Body of pancreas (tissue), 4 donors: ENCODE results near the gene ANKRD11. TPM values are rescaled to one million over a fixed set of nuclear protein-coding genes. Genes with fewer than 3 reads are reported as not detected.

Experiments used
- ATAC-seq: fragments of 150-250 bp; one replicate; pipeline ENCODE4 v1.9.1; 2016
- DNase-seq, 4 donors: peaks; one replicate each; pipeline ENCODE4 v3.0.0-alpha.2; 2019
- H3K27ac ChIP-seq, 4 donors: fragments of 200-600 bp; sonication (generic); 1 replicate in 3 of 4; 2 replicates in 1 of 4; pipeline versions ENCODE4 v1.5.1 to v1.6.1; 2016 to 2019; ENCODE audit warnings: mild to moderate bottlenecking in 1 of 4, mixed read lengths in 1 of 4, moderate library complexity in 1 of 4
- H3K27me3 ChIP-seq, 2 donors: fragments of 200-600 bp; sonication (generic); one replicate each; pipeline ENCODE4 v1.6.0; 2016; ENCODE audit warnings: mild to moderate bottlenecking in 1 of 2
- H3K36me3 ChIP-seq, 2 donors: fragments of 200-600 bp; sonication (generic); replicated peaks in 1 of 2; 2 replicates each; pipeline ENCODE4 v1.5.1; 2016; ENCODE audit warnings: low read depth in 2 of 2; ENCODE audit not compliant: insufficient read depth in 1 of 2
- H3K4me1 ChIP-seq: fragments of 200-600 bp; sonication (generic); one replicate; pipeline ENCODE4 v1.6.0; 2016
- H3K4me3 ChIP-seq, 2 donors: fragments of 200-600 bp; sonication (generic); 1 replicate in 1 of 2; 2 replicates in 1 of 2; pipeline ENCODE4 v1.5.1; 2016 to 2019
- H3K9me3 ChIP-seq, 3 donors: fragments of 200-600 bp; sonication (generic); 1 replicate in 2 of 3; 2 replicates in 1 of 3; pipeline ENCODE4 v1.5.1; 2016
- CTCF ChIP-seq, 7 experiments: fragments of 450-650 bp in 4 of 7; fragments of 200-600 bp in 3 of 7; sonication (generic) in 3 of 7; IDR thresholded peaks; one replicate each; pipeline ENCODE4 v1.5.1; 2016 to 2019; ENCODE audit warnings: antibody characterized with exemption in 7 of 7
- POLR2A ChIP-seq, 3 donors: fragments of 450-650 bp; IDR thresholded peaks; one replicate each; pipeline ENCODE4 v1.6.1; 2016; ENCODE audit warnings: antibody characterized with exemption in 3 of 3, mild to moderate bottlenecking in 2 of 3
- WGBS, 2 donors: methylation state at CpG; one replicate each; pipeline ENCODE4 v1.1.5; 2017; 5-methylcytosine and 5-hydroxymethylcytosine counted together
- intact Hi-C: fragments of 100-400 bp; cut with DNase I; formaldehyde crosslinking; loops from one replicate; pipeline ENCODE4 v1.15.1; 2023
- total RNA-seq, 2 donors: library from RNA; depleted of rRNA; stranded (reverse); fragments of >200 nt; gene quantifications; one replicate each; pipeline ENCODE4 v1.1.0, GENCODE V29; 2016

The ANKRD11 gene
- total RNA-seq, 2 donors from 2014 or later = 52.1 to 97.9 TPM

GRCh38 chr16:89345642-89346150 is 144.7 kb downstream of the ANKRD11 start:
- peak overlapping the region; percentile 20 to 75 (median 50) for H3K27ac ChIP-seq
- no peaks in the 10 kb centered on the region for H3K36me3 ChIP-seq
- no peak overlapping the region for H3K4me3 ChIP-seq
- no peaks in the 10 kb centered on the region for H3K9me3 ChIP-seq
- H3K4me1 ChIP-seq = peaks cover 39% of the 10 kb centered on the region
- 48 to 51% methylated on average over 9 of the region's 9 CpGs for WGBS, 2 donors
- peak; percentile 89 for ATAC-seq
- intact Hi-C loops = no loop called here
- no peaks in the 10 kb centered on the region for H3K27me3 ChIP-seq
- DNase-seq = peak; percentile 49 to 75 (median 67)
- no peak for TF ChIP-seq POLR2A (IDR thresholded peaks at IDR 0.05)
- no peak for TF ChIP-seq CTCF (IDR thresholded peaks at IDR 0.05)

- H3K27me3 ChIP-seq = no peaks in the 10 kb centered on the region
- H3K4me1 ChIP-seq = peaks cover 39% of the 10 kb centered on the region
- TF ChIP-seq POLR2A (IDR thresholded peaks at IDR 0.05) (no peak), CTCF (IDR thresholded peaks at IDR 0.05) (peak in 2 of 7 experiments; percentile 2 to 13)
- no peaks in the 10 kb centered on the region for H3K9me3 ChIP-seq
- intact Hi-C loops = no loop called here
- H3K4me3 ChIP-seq = no peak overlapping the region
- H3K27ac ChIP-seq = peak overlapping the region; percentile 20 to 75 (median 50)
- ATAC-seq (peak; percentile 47), DNase-seq (peak in 2 of 4 donors; percentile 41 to 45)
- H3K36me3 ChIP-seq = no peaks in the 10 kb centered on the region
- 26 to 30% methylated on average over 20 of the region's 20 CpGs for WGBS, 2 donors
Measured at GRCh38 chr16:89344846-89345611, 145.3 kb downstream of the ANKRD11 start.

- DNase-seq (no peak), ATAC-seq (no peak)
- Histone ChIP-seq H3K36me3 (no peaks in the 10 kb centered on the region), H3K4me1 (peaks cover 39% of the 10 kb centered on the region), H3K4me3 (no peak overlapping the region), H3K27ac (peak overlapping the region; percentile 8 to 75 (median 50)), H3K9me3 (no peaks in the 10 kb centered on the region), H3K27me3 (no peaks in the 10 kb centered on the region)
- intact Hi-C loops = no loop called here
- TF ChIP-seq POLR2A (IDR thresholded peaks at IDR 0.05) (no peak), CTCF (IDR thresholded peaks at IDR 0.05) (no peak)
- 76 to 80% methylated on average over 15 of the region's 15 CpGs for WGBS, 2 donors
Measured at GRCh38 chr16:89344458-89344834, 145.9 kb downstream of the ANKRD11 start.

GRCh38 chr16:89343501-89344457 is 146.6 kb downstream of the ANKRD11 start:
- no peaks in the 10 kb centered on the region for H3K36me3 ChIP-seq
- ATAC-seq = no peak
- WGBS, 2 donors = 76 to 77% methylated on average over 16 to 36 of the region's 36 CpGs
- peaks cover 44% of the 10 kb centered on the region for H3K4me1 ChIP-seq
- no peak overlapping the region for H3K4me3 ChIP-seq
- no peak for TF ChIP-seq CTCF (IDR thresholded peaks at IDR 0.05)
- TF ChIP-seq POLR2A (IDR thresholded peaks at IDR 0.05) = no peak
- no peaks in the 10 kb centered on the region for H3K9me3 ChIP-seq
- peak overlapping the region in 3 of 4 donors; percentile 35 to 75 (median 65) for H3K27ac ChIP-seq
- no peak for DNase-seq
- intact Hi-C loops = no loop called here
- no peaks in the 10 kb centered on the region for H3K27me3 ChIP-seq
